K562 (cell line): ENCODE measurements around the gene RDH16.
"Not testable (repeated sequence)": the region's sequence is repeated elsewhere in the genome, so short reads cannot be mapped to it uniquely, and the experiment has no call there.

Experiments used
- HDAC6 ChIP-seq: IDR thresholded peaks from 2 replicates; pipeline ENCODE4 v1.6.1; 2012; ENCODE audit warnings: low read depth, mild to moderate bottlenecking, control low read depth, inconsistent platforms, low read length, moderate library complexity
- JUN ChIP-seq, 2 experiments: sonication (generic) in 1 of 2; formaldehyde crosslinking in 1 of 2; IDR thresholded peaks; 2 replicates each; pipeline versions ENCODE4 v1.6.1 to v1.8.0; 2012 to 2022; ENCODE audit warnings: borderline replicate concordance in 2 of 2, mild to moderate bottlenecking in 2 of 2, improper control_type of control experiment in 1 of 2, low read depth in 1 of 2, low read length in 1 of 2, missing genetic modification reagents in 1 of 2
- ZKSCAN1 ChIP-seq: fragments of 150-350 bp; IDR thresholded peaks from 2 replicates; pipeline ENCODE4 v1.6.1; 2016; ENCODE audit warnings: low read depth, low read length

GRCh38 chr12:56943374-56943773 is 14.0 kb downstream of the RDH16 start:
- TF ChIP-seq HDAC6; JUN (IDR thresholded peaks at IDR 0.05; ENCODE audit: borderline replicate concordance, low read depth, low read length); JUN (CRISPR knock-in tag; IDR thresholded peaks at IDR 0.05; ENCODE audit: borderline replicate concordance); ZKSCAN1: not testable (repeated sequence)
